GM12874 (cell line): ENCODE results near the gene CHD9.

ENCODE experiments used
- CTCF ChIP-seq: IDR thresholded peaks from 2 replicates; pipeline ENCODE4 v1.5.1; 2011; ENCODE audit warnings: low read depth, mild to moderate bottlenecking, control low read depth, low read length, moderate library complexity; ENCODE audit not compliant: insufficient read depth

Gene CHD9

DNA sequence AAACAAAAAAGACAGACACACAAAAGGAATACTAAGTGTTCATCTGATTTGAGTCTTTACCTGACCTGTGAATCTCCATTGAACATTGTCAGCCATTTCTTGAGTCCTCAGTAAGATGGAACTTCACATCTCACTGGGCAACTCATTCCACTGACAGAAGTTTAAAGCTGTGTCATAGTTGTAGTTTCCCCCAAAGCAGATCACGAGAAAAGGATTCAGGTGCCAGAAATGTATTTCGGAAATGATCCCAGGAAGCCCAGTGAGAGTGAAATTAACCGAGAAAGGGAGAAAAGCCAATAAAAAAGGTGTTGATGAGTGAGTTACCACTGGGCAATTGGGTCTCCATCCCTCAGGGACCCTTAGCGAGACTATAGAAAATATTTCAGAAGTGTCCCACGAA, 6.5 kb downstream of the CHD9 start:
- no peak for TF ChIP-seq CTCF

DNA sequence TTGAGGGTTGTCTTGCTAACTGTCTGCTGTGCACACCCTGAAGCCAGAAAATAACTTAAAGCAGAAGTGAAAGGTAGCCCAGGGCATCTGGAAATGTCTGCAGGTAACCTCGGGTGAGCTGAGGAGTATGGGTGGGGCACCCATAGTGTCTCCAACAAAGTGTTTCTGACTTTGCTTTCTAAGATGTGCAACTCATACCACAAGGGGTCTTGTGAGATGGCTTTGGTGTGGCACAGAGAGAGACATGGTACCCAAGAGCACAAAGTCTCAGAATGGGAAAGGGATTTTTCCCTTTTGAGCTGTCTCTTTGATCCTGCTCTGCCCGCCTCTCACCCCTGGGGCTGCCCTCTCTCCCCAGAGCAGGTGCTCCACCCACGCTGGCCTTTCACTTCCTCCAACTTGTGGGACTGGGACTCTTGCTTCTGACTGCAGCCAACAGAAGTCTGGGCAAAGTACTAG, 6.9 kb downstream of the CHD9 start:
- TF ChIP-seq CTCF = no peak

- TF ChIP-seq CTCF = no peak
Measured at GRCh38 chr16:53064081-53064578, 9.3 kb downstream of the CHD9 start.

- no peak for TF ChIP-seq CTCF
Measured at GRCh38 chr16:53065461-53066061, 10.8 kb downstream of the CHD9 start.

GRCh38 chr16:53067675-53068074, 12.9 kb downstream of the CHD9 start:
- no peak for TF ChIP-seq CTCF

DNA sequence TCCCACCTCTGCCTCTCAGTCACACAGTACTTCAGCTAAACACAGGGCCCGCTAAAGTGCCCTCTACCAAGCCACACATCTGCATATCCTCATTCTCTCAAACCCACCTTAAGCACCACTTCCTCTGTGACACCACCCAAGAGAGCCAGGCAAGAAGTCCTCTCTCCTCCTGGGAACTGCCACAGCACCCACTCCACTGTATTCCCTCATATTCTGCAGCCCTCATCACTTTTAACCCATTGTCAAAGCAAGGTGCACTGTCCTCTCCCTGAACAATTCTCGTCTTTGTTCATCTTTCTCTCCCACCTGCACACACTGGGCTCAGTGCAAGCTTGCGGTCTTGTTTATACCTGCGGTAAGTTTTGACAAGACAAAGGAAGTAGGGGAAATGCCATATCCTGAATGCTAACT, 13.6 kb downstream of the CHD9 start:
- TF ChIP-seq CTCF = no peak

DNA sequence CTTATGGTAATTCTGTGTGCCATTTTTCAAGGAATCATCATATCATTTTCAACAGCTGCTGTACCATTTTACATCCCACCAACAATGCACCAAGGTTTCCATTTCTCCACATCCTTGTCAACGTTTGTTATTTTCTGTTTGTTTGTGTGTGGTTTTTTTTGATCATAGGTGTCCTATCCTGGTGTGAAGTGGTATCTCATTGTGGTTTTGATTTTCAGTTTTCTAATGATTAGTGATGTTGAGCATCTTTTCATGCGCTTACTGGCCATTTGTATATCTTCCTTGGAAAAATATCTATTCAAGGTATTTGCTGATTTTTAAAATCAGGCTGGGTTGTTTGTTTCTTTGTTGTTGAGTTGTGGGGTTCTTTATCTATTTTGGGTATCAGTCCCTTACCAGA, 15.0 kb downstream of the CHD9 start:
- TF ChIP-seq CTCF = no peak
